ENCODE results near the gene TECTB. TPM values are rescaled to one million over a fixed set of nuclear protein-coding genes. Genes with fewer than 3 reads are reported as not detected.
"Not testable (repeated sequence)": the region's sequence is repeated elsewhere in the genome, so short reads cannot be mapped to it uniquely, and the experiment has no call there.

The TECTB gene
- total RNA-seq, 1 donor from 2014 or later, result not detected

GRCh38 chr10:112247791-112248190, 35.4 kb upstream of the TECTB start:
- TF ChIP-seq CTCF (IDR thresholded peaks at IDR 0.05), result no peak
- H3K27me3 Mint-ChIP-seq, result no peaks in the 10 kb centered on the region
- no peaks in the 10 kb centered on the region for H3K4me1 Mint-ChIP-seq
- no peak for DNase-seq
- peaks cover 3% of the 10 kb centered on the region for H3K9me3 Mint-ChIP-seq
- intact Hi-C loops (cut with micrococcal nuclease), result no loop called here
- CTCF ChIA-PET, result no interaction called here
- ATAC-seq (ENCODE audit: low read depth), result no peak
- no peak overlapping the region for H3K27ac Mint-ChIP-seq
- H3K4me3 Mint-ChIP-seq, result no peak overlapping the region
- POLR2A ChIA-PET, result no interaction called here
- H3K36me3 Mint-ChIP-seq (ENCODE audit: low read depth), result no peaks in the 10 kb centered on the region

- Mint-ChIP-seq H3K4me1 (no peaks in the 10 kb centered on the region), H3K36me3 (ENCODE audit: low read depth) (no peaks in the 10 kb centered on the region), H3K27ac (no peak overlapping the region), H3K9me3 (peaks cover 3% of the 10 kb centered on the region), H3K27me3 (no peaks in the 10 kb centered on the region), H3K4me3 (no peak overlapping the region)
- intact Hi-C loops (cut with micrococcal nuclease), result no loop called here
- ATAC-seq (ENCODE audit: low read depth) (no peak), DNase-seq (no peak)
- CTCF ChIA-PET, result no interaction called here
- POLR2A ChIA-PET, result no interaction called here
- no peak for TF ChIP-seq CTCF (IDR thresholded peaks at IDR 0.05)
Observed at GRCh38 chr10:112248584-112249295, 34.5 kb upstream of the TECTB start.

- Mint-ChIP-seq H3K27ac (no peak overlapping the region), H3K27me3 (no peaks in the 10 kb centered on the region), H3K4me3 (no peak overlapping the region), H3K9me3 (peaks cover 3% of the 10 kb centered on the region), H3K4me1 (no peaks in the 10 kb centered on the region), H3K36me3 (ENCODE audit: low read depth) (no peaks in the 10 kb centered on the region)
- DNase-seq (no peak), ATAC-seq (ENCODE audit: low read depth) (no peak)
- intact Hi-C loops (cut with micrococcal nuclease), result no loop called here
- ChIA-PET CTCF (no interaction called here), POLR2A (no interaction called here)
- no peak for TF ChIP-seq CTCF (IDR thresholded peaks at IDR 0.05)
Observed at GRCh38 chr10:112249722-112250121, 33.5 kb upstream of the TECTB start.

- CTCF ChIA-PET, result no interaction called here
- POLR2A ChIA-PET, result no interaction called here
- no peak for DNase-seq
Observed at GRCh38 chr10:112250555-112250954, 32.6 kb upstream of the TECTB start.

GRCh38 chr10:112251238-112251637, 32.0 kb upstream of the TECTB start:
- H3K27ac Mint-ChIP-seq; ATAC-seq (ENCODE audit: low read depth); DNase-seq; POLR2A ChIA-PET; H3K4me1 Mint-ChIP-seq; CTCF ChIA-PET; H3K36me3 Mint-ChIP-seq (ENCODE audit: low read depth); H3K27me3 Mint-ChIP-seq; H3K9me3 Mint-ChIP-seq; H3K4me3 Mint-ChIP-seq; intact Hi-C loops (cut with micrococcal nuclease): not testable (repeated sequence)

More at GRCh38 chr10:112250555-112250954, 32.6 kb upstream of the TECTB start:
- Mint-ChIP-seq H3K4me3 (no peak overlapping the region), H3K36me3 (ENCODE audit: low read depth) (no peaks in the 10 kb centered on the region), H3K27me3 (no peaks in the 10 kb centered on the region), H3K4me1 (no peaks in the 10 kb centered on the region), H3K9me3 (peaks cover 3% of the 10 kb centered on the region), H3K27ac (no peak overlapping the region)
- no peak for TF ChIP-seq CTCF (IDR thresholded peaks at IDR 0.05)
- ATAC-seq (ENCODE audit: low read depth), result no peak
- intact Hi-C loops (cut with micrococcal nuclease), result no loop called here

GRCh38 chr10:112258407-112258806, 24.8 kb upstream of the TECTB start:
- H3K4me1 Mint-ChIP-seq, result no peaks in the 10 kb centered on the region
- H3K4me3 Mint-ChIP-seq, result no peak overlapping the region
- no peaks in the 10 kb centered on the region for H3K36me3 Mint-ChIP-seq (ENCODE audit: low read depth)
- ChIA-PET CTCF (no interaction called here), POLR2A (no interaction called here)
- no peaks in the 10 kb centered on the region for H3K27me3 Mint-ChIP-seq
- TF ChIP-seq CTCF (IDR thresholded peaks at IDR 0.05), result no peak
- intact Hi-C loops (cut with micrococcal nuclease), result no loop called here
- no peak for DNase-seq
- H3K27ac Mint-ChIP-seq, result no peak overlapping the region
- no peaks in the 10 kb centered on the region for H3K9me3 Mint-ChIP-seq
- no peak for ATAC-seq (ENCODE audit: low read depth)

Measured in activated B cell treated with CpG ODN at 0.5 μM for 24 hours (primary cell).